ENCODE results near the gene NUBPL. TPM values are rescaled to one million over a fixed set of nuclear protein-coding genes. Genes with fewer than 3 reads are reported as not detected.

The NUBPL gene
- polyA plus RNA-seq, 1 of the 3 experiments (the other 2 are of a cell fraction): 4.0 TPM

- no peak for TF ChIP-seq JUND (IDR thresholded peaks at IDR 0.05)
- TF ChIP-seq ZBTB33 (IDR thresholded peaks at IDR 0.05; ENCODE audit: borderline replicate concordance, low read depth): no peak
- no peak for TF ChIP-seq NFIC (IDR thresholded peaks at IDR 0.05; ENCODE audit: borderline replicate concordance)
- TF ChIP-seq GATA2 (CRISPR knock-in tag; IDR thresholded peaks at IDR 0.05): no peak
- no peak for TF ChIP-seq RCOR1 (IDR thresholded peaks at IDR 0.05; ENCODE audit: low read length)
- no peak for TF ChIP-seq RXRA (IDR thresholded peaks at IDR 0.05; ENCODE audit: borderline replicate concordance, low read depth)
These were observed 213.4 kb downstream of the NUBPL start (continued) for GRCh38 chr14:31774567-31774966.

- TF ChIP-seq GABPA (IDR thresholded peaks at IDR 0.05; ENCODE audit: low read depth) (no peak), USF1 (IDR thresholded peaks at IDR 0.05; ENCODE audit: borderline replicate concordance, low read depth) (no peak), MXI1 (IDR thresholded peaks at IDR 0.05; ENCODE audit: low read depth, low read length) (no peak), CTCF (IDR thresholded peaks at IDR 0.05) (no peak), JUND (IDR thresholded peaks at IDR 0.05) (no peak), PBX3 (IDR thresholded peaks at IDR 0.05) (no peak), TEAD4 (IDR thresholded peaks at IDR 0.05; ENCODE audit: borderline replicate concordance, insufficient read depth) (no peak), IRF3 (IDR thresholded peaks at IDR 0.05; ENCODE audit: low read depth, low read length) (no peak), CHD2 (IDR thresholded peaks at IDR 0.05; ENCODE audit: low read length, partially characterized antibody) (no peak), RCOR1 (IDR thresholded peaks at IDR 0.05; ENCODE audit: low read length) (no peak)
- no peak overlapping the region for H2AFZ ChIP-seq (ENCODE audit: low read depth)
- DNase-seq: no peak
- H3K79me2 ChIP-seq (ENCODE audit: insufficient read depth): no peaks in the 10 kb centered on the region
- H3K4me3 ChIP-seq (ENCODE audit: low read depth in 2 of 2, low read length in 1 of 2): no peak overlapping the region
- H3K4me1 ChIP-seq (ENCODE audit: control insufficient read depth in 1 of 2, insufficient read depth in 2 of 2, low read depth in 1 of 2, low read length in 1 of 2): no peaks in the 10 kb centered on the region
- H3K9me2 ChIP-seq: no peaks in the 10 kb centered on the region
- no peaks in the 10 kb centered on the region for H3K27me3 ChIP-seq (ENCODE audit: insufficient read depth)
- peaks cover 13% of the 10 kb centered on the region; the same call in 1 of the 2 replicates for H3K9me3 ChIP-seq
- no peak overlapping the region for H3K9ac ChIP-seq
- no peak overlapping the region for H3K4me2 ChIP-seq
- H3F3A ChIP-seq (replicated peaks; ENCODE audit: insufficient read depth): no peaks in the 10 kb centered on the region
- 54% methylated on average over 4 of the region's 4 CpGs for WGBS (ENCODE audit: low lambda C conversion rate)
- H3K27ac ChIP-seq (ENCODE audit: low read depth in 2 of 2, low read length in 1 of 2): no peak overlapping the region
- no peaks in the 10 kb centered on the region for H4K20me1 ChIP-seq (ENCODE audit: insufficient read depth)
- ChIA-PET CTCF (no interaction called here), POLR2A (no interaction called here)
- H3K36me3 ChIP-seq (replicated peaks in 1 of 2; ENCODE audit: control insufficient read depth in 1 of 2, insufficient read depth in 2 of 2, low read length in 1 of 2): peaks cover 0 to 8% of the 10 kb centered on the region in 2 experiments
These were observed 216.1 kb downstream of the NUBPL start for GRCh38 chr14:31777312-31777711.
